ENCODE measurements around the gene SGCE.
"Not testable (repeated sequence)": the region's sequence is repeated elsewhere in the genome, so short reads cannot be mapped to it uniquely, and the experiment has no call there.

Gene SGCE, protein sequence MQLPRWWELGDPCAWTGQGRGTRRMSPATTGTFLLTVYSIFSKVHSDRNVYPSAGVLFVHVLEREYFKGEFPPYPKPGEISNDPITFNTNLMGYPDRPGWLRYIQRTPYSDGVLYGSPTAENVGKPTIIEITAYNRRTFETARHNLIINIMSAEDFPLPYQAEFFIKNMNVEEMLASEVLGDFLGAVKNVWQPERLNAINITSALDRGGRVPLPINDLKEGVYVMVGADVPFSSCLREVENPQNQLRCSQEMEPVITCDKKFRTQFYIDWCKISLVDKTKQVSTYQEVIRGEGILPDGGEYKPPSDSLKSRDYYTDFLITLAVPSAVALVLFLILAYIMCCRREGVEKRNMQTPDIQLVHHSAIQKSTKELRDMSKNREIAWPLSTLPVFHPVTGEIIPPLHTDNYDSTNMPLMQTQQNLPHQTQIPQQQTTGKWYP

DNA sequence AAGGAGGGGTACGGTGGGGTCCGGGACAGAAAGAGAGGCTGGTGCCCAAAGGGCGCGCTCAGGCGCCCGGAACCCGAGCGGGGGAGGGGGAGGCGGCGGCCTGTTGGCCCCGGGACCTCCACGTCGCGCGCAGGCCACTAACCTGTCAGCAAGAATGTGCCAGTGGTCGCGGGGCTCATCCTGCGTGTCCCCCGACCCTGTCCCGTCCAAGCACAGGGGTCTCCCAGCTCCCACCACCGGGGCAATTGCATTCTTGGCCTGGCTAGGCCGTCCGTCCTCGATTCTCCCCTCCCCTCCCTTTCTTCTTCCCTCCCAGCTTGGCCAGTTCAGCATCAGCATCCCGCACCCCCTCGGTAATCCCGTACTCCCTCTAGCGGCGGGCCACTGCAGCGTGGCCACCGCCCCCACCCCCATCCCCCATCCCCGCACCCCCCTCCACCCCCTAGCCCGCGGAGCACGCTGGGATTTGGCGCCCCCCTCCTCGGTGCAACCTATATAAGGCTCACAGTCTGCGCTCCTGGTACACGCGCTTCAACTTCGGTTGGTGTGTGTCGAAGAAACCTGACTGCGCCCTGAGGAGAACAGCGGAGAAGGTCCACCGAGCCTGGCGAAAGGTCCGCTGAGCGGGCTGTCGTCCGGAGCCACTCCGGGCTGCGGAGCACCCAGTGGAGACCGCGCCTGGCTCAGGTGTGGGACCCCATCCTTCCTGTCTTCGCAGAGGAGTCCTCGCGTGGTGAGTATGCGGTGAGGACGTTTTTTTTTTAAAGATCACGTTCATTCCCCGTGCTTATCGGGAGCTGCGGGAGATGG, at the start of gene SGCE:
TSS of gene SGCE (minus strand) at position 286 of the 810 bp plus-strand sequence. CDS start at position 251, 35 bp downstream.
- DNase-seq (ENCODE audit: low read depth in 2 of 2, low spot score in 1 of 2) = no peak

DNA sequence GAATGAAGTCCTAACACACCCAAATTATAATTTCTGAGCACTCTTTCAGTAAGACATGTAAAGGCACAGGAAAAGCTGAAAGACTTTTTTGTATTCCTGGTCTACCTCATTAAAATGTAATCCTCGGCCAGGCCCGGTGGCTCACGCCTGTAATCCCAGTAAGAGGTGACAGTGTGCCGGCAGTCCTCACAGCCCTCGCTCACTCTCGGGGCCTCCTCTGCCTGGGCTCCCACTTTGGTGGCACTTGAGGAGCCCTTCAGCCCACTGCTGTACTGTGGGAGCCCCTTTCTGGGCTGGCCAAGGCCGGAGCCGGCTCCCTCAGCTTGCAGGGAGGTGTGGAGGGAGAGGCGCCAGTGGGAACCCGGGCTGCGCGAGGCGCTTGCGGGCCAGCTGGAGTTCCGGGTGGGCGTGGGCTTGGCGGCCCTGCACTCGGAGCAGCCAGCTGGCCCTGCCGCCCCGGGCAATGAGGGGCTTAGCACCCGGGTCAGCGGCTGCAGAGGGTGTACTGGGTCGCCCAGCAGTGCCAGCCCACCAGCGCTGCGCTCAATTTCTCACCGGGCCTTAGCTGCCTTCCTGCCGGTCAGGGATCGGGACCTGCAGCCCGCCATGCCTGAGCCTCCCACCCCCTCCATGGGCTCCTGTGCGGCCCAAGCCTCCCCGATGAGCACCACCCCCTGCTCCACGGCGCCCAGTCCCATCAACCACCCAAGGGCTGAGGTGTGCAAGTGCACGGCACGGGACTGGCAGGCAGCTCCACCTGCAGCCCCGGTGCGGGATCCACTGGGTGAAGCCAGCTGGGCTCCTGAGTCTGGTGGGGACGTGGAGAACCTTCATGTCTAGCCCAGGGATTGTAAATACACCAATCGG, 49.5 kb upstream of the SGCE start:
- not testable (repeated sequence) for DNase-seq (ENCODE audit: low read depth in 2 of 2, low spot score in 1 of 2)

DNA sequence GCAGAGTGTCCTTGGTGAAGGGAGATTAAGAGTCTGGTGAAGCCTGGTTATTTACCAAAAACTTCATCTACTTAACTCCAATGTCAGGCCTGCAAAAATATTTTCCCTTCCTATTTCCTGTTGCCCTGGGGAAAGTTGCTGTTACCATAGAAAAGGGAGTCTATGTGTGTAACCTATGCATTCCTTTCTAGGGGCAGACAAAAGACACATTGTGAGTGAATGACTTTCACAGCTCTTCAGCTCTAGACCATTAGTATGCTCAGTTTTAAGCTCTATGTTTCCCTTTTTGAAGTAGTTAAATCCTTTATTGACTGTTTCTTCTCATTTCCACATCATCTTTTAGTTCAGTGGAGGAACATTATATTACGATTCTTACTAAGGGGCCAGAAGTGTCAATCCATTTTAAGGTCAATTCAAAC, 45.6 kb upstream of the SGCE start:
- DNase-seq (ENCODE audit: low read depth in 2 of 2, low spot score in 1 of 2) = no peak

DNA sequence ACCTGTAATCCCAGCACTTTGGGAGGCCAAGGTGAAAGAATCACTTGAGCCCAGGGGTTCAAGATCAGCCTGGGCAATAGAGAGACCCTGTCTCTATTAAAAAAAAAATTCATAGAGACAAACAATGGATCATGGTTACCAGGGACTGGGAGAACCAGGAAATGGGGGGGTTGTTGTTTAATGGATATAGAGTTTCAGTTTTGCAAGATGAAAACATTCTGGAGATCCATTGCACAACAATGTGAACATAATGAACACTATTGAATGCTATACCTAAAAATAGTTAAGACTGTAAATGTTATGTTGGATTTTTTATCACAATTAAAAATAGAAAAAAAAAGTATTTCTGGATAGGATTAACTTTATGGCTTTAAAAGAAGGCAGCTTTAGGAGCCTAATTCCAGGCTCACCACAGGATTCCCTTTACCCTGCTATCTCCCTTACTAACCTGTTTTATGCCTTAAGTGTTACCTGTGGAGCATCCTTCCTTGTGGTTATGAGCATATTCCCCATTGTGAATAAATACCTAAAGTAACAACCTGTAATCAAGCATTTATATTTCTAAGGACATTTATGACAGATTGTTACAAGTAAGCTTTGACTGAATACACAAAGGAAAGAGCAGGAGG, 45.1 kb upstream of the SGCE start:
- DNase-seq (ENCODE audit: low read depth in 2 of 2, low spot score in 1 of 2) = no peak

DNA sequence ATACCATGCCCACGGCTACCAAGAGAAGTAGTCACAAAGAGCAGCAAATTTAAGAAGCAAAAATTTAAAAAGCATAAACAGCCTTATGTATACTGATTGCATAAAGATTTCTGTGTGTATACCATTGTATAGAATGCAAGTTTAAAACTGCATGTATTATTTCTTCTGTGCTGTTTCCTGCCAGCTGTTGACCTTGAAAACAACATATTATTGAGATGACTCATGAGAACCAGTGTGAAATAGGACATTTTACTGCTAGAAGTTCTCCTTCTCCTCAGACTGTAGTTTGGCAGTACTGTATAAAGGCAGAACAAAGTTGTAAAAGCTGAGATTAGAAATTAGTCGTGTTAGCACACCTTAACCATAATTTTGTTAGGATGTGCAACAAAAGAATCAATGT, 42.3 kb upstream of the SGCE start:
- no peak for DNase-seq (ENCODE audit: low read depth in 2 of 2, low spot score in 1 of 2)

DNA sequence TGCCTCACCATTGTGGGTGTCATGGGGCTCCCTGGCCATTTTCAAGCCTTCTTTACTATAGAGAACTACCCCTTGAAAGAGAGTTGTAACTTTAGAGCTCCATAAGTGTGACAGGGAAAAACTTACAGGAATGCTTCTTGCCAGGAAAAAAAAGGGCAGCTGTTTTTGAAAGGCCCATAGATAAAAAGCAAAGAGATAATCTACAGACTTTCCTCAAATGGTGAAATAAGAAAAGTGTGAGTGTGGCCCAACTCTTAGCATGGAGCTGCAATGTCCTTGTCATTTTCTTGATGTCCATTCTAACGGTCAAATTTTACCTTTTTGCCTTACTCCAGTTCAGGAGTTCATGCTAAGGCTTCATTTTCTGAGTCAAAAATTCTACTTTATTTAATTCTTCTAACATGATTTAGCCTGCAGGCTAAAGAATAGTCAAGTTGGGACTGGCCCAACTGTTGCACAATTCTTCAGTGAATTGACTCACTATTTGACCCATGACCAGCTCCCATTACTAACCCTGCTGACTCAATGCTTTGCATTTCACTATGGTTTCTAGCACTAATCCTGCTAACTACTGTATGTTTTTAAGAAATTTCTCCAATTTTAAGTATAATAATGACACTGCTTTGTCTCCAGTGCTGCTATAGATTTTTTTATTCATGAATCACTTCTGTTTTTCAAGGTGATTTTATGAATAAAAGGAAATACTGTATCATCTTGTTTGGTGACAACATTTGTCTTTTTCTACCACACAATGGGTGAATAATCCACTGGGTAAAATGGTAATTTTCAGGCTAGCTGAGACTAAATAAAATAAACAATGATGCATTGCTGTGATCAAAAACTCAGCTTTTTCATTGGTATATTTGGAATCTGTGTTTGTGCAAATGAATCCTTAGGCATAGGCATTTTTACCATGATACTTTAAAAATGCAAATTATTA, 41.4 kb upstream of the SGCE start:
- DNase-seq (ENCODE audit: low read depth in 2 of 2, low spot score in 1 of 2) = no peak

DNA sequence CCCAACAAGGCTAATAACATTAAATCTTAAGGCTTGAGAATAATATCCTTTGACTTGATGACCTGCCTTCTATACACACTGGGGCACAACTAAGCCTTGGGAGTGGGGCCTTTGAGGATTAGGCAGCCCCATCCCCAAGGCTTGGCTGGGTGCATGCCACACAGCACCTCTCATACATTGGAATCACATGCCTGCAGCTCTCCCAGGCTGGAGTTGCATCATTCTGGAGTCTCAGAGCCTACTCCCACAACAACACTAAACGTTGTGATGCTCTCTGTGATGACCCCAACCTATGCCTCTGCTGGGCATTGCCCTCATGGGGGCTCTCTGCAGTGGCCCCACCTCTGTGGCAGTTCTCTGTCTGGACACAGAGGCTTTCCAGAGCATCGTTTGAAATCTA, 31.9 kb upstream of the SGCE start:
- DNase-seq (ENCODE audit: low read depth in 2 of 2, low spot score in 1 of 2) = no peak

DNA sequence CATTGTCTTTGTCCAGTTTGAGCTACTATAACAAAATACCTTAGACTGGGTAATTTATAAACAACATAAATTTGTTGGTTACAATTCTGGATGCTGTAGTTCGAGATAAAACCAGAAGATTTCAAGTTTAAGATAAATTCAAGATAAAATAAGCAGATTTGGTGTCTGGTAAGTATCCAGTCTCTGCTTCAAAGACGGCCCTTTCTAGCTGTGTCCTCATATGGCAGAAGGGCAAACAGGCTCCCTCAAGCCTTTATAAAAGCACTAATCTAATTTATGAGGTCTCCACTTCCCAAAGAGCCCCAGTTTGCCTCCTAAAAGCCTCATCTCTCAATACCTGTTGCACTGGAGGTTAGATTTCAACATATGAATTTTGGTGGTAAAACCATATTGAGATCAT, 31.1 kb upstream of the SGCE start:
- DNase-seq (ENCODE audit: low read depth in 2 of 2, low spot score in 1 of 2) = no peak

DNA sequence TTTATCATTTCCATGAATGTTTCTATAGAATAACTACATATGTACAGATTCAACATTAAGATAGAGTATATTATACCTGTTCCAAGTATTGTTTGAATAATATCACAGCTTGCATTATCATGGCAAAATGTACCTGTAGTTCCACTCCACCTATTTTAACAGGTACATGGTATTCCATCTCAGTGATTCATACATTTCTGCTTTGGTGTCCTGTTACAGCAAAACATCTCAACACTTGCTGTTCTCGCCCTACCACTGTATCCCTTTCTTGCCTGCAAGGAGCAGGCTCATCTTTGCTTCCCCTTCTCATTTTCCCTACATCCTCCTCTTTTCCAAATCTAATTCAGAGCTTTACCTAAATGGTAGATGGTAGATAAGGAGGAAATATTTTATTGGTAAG, 27.1 kb upstream of the SGCE start:
- no peak for DNase-seq (ENCODE audit: low read depth in 2 of 2, low spot score in 1 of 2)

DNA sequence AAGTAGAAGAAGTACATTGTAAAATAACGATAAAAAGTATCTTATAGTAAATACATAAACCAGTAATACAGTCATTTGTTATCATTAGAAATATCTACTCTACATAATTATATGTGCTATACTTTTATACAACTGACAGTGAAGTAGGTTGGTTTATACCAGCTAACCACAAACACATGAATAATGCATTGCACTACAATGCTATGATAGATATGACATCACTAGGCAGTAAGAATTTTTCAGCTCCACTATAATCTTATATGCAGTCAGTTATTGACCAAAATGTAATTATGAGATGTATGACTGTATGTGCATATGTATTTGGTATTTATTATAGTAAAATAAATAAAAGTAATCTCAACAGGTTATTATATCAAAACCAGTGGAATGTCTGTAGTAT, 23.4 kb upstream of the SGCE start:
- DNase-seq (ENCODE audit: low read depth in 2 of 2, low spot score in 1 of 2) = no peak

DNA sequence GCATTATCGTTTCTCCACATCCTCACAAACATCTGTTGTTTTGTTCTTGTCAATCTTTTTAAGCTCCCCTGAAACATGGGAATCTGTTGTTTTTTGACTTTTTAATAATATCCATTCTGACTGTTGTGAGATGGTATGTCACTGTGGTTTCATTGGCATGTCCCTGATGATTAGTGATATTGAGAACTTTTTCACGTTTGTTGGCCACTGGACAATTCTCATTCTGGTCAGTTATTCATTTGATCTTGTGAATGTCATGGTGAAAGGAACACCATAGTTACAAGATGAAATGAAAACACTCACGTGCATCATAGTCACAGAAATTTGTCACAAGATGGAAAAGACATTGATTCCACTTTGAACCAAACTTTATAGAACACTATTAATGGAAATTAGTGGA, 20.5 kb upstream of the SGCE start:
- no peak for DNase-seq (ENCODE audit: low read depth in 2 of 2, low spot score in 1 of 2)

DNA sequence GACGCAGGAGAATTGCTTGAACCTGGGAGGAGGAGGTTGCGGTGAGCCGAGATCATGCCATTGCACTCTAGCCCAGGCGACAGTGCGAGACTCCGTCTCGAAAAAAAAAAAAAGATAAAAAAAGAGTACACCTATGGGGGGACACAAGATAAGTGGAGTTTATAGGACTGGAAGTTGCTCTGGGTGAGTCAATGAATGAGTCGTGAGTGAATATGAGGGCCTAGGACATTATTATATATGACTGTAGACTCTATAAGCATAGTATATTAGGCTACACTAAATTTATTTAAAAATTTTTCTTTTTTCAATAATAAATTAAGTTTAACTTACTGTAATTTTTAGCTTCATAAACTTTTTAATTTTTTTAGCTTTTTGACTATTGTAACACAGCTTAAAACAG, 19.4 kb upstream of the SGCE start:
- no peak for DNase-seq (ENCODE audit: low read depth in 2 of 2, low spot score in 1 of 2)

DNA sequence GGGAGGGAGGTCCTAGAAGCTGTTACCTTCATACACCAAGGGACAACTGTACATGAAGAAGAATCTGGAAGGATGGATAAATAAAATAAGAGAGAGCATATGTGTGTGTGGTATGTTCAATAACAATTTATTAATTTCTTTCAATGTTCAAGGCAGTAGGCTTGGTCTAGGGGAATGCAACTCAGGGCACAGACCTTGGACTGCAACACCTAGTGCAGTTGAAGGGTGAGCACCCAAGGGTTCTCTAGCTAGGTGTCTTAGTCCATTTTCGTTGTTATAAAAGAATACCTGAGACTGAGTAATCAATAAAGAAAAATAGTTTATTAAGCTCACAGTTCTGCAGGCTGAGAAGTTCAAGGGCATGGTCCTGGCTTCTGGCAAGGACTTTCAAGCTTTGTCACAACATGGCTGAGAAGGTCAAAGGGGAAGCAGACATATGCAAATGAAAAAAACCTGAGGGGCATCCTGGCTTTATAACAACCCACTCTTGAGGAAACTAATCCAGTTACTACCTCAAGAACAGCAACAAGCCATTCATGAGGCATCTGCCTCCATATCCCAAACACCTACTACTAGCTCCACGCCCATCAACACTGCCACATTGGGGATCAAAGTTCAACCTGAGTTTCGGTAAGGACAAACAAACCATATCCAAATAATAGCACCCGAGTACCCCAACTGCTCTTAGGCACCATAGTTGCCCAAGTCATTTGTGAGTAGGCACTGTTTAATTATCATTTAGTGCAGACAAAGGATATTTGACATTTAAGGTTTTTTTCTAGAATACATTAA, 15.7 kb upstream of the SGCE start:
- DNase-seq (ENCODE audit: low read depth in 2 of 2, low spot score in 1 of 2) = no peak

DNA sequence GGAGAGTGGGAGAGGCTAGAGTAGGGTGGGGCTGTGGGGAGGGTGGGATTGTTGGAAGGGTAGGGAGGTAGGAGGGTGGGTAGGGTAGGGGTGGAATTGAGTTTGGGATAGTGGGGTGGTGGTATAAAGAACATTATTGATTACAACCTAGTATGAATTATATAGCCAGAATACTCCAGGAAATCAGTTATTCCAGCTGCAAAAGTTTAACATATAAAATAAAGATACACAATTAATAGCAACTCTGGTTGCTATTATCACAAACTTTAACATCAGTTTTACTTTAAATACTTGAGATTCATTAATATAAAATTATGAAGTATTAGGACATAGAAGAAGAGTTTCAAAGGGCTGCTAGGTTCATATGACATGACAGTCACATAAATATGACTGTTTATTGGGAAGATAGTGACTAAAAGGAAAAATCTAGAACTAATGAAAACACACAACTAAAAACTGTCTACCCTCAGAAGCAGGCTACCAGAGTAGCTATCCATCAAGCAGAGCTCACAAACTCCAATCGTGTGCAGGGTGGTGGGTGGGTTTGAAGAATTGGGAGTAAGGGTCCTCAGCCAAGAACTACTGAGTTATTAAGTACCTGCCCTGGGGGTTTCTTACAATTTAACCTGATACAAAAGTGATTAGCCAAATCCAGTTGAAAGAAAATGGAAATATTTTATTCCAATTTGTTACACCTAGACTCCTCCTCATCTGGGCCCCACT, 14.0 kb upstream of the SGCE start:
- no peak for DNase-seq (ENCODE audit: low read depth in 2 of 2, low spot score in 1 of 2)

DNA sequence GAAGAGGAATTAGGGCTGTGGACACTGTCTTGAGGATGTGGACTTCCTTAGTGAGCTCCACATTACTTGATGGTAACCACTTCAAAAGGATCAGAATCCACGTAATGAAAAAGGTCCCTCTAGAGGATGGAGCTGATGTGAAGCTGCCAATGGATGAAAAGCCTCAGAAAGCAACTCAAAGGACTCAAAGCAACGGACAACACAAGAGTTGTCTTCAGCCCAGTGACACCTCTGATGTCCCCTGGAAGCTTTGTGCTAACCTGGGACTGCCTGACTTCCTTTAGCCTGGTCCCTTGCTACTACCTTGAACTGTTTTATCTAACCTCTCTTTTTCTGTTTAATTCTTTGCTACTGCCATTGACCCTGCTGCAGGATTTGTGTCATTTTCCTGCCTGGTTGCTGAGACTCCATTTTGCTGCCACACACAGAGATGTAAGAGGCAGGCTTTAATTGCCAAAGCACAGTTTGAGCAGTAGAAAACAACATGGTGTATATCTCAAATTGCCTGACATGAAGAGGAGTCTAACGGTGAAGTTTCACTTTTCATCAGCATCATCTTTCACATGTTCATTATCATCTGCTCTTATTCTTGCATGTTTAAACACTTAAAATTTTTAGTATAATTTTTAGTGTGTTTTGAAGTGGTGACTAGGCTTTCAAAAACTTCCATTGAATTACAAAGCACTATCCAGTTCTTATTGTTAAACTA, 11.1 kb upstream of the SGCE start:
- no peak for DNase-seq (ENCODE audit: low read depth in 2 of 2, low spot score in 1 of 2)

DNA sequence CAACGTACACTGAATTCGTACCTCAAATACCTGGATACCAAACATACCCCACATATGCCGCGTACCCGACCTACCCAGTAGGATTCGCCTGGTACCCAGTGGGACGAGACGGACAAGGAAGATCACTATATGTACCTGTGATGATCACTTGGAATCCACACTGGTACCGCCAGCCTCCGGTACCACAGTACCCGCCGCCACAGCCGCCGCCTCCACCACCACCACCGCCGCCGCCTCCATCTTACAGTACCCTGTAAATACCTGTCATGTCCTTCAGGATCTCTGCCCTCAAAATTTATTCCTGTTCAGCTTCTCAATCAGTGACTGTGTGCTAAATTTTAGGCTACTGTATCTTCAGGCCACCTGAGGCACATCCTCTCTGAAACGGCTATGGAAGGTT, 9.5 kb upstream of the SGCE start:
- no peak for DNase-seq (ENCODE audit: low read depth in 2 of 2, low spot score in 1 of 2)

DNA sequence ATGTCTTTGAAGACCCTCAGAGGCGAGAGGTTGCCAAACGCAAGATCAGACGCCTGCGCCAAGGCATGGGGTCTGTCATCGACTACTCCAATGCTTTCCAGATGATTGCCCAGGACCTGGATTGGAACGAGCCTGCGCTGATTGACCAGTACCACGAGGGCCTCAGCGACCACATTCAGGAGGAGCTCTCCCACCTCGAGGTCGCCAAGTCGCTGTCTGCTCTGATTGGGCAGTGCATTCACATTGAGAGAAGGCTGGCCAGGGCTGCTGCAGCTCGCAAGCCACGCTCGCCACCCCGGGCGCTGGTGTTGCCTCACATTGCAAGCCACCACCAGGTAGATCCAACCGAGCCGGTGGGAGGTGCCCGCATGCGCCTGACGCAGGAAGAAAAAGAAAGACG, 8.1 kb upstream of the SGCE start:
- no peak for DNase-seq (ENCODE audit: low read depth in 2 of 2, low spot score in 1 of 2)

DNA sequence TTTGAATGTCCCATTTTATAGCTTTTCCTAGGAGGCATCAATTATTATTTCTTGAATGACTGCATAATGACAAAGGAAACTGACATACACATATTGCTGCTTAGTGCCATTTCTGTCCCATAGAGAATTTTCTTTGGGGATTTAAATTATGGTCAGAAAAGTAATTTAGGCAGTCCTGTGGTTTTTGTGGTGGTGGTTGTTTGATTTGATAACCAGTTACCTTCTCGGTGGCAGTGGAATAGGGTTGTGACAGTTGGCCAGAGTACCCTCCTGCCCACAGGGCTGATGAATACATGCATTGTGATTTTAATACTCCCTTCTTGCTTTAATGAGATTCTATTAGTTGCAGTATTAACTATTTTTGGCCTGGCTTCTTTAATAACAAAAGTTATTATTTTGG, 6.6 kb upstream of the SGCE start:
- DNase-seq (ENCODE audit: low read depth in 2 of 2, low spot score in 1 of 2) = no peak

All from stimulated activated CD8-positive, alpha-beta memory T cell treated with anti-CD3 and anti-CD28 coated beads, Interleukin-4, amount 100 ng/mL, for 1 hour (primary cell).